AG04449 (cell line): ENCODE results near the gene LEF1.

Experiments used
- CTCF ChIA-PET: fragments of 350-600 bp; formaldehyde crosslinking; extraction: SDS; loops from one replicate; lab custom pipeline; 2021; ENCODE audit warnings: antibody characterized with exemption; lab: Yijun Ruan, JAX
- POLR2A ChIA-PET: fragments of 400-600, 350-600 bp; formaldehyde crosslinking; extraction: SDS; loops from one replicate; lab custom pipeline; 2020; ENCODE audit warnings: antibody characterized with exemption, inconsistent platforms; lab: Yijun Ruan, JAX
- DNase-seq: peaks from one replicate; pipeline ENCODE4 v3.0.0-alpha.2; 2010; ENCODE audit warnings: low read depth, low spot score
- H3K4me3 ChIP-seq: 2 replicates; pipeline ENCODE4 v1.5.1; 2011; ENCODE audit warnings: low read depth, mild to moderate bottlenecking, control low read depth, low read length
- CTCF ChIP-seq: IDR thresholded peaks from one replicate; pipeline ENCODE4 v1.5.1; 2011; ENCODE audit warnings: mild to moderate bottlenecking, moderate library complexity, low read length, control low read depth, inconsistent platforms; ENCODE audit not compliant: insufficient read depth; ENCODE audit errors: missing control alignments

LEF1 gene

GRCh38 chr4:108168160-108168670 is 517 bp downstream of the LEF1 start:
- TF ChIP-seq CTCF: no peak
- POLR2A ChIA-PET: no interaction called here
- peak overlapping the region; percentile 55 for H3K4me3 ChIP-seq
- DNase-seq: no peak
- CTCF ChIA-PET: no interaction called here

GRCh38 chr4:108166441-108167315 is 2.1 kb downstream of the LEF1 start:
- POLR2A ChIA-PET: no interaction called here
- DNase-seq: no peak
- CTCF ChIA-PET: no interaction called here
- TF ChIP-seq CTCF: no peak
- no peak overlapping the region; the same call in 1 of the 2 replicates for H3K4me3 ChIP-seq

GRCh38 chr4:108166038-108166437 is 2.7 kb downstream of the LEF1 start:
- POLR2A ChIA-PET: no interaction called here
- H3K4me3 ChIP-seq: no peak overlapping the region
- DNase-seq: no peak
- TF ChIP-seq CTCF: no peak
- CTCF ChIA-PET: no interaction called here

GRCh38 chr4:108165586-108165985 is 3.1 kb downstream of the LEF1 start:
- CTCF ChIA-PET: no interaction called here

GRCh38 chr4:108163351-108163750 is 5.4 kb downstream of the LEF1 start:
- TF ChIP-seq CTCF: no peak
- DNase-seq: no peak
- ChIA-PET CTCF (no interaction called here), POLR2A (no interaction called here)
- no peak overlapping the region for H3K4me3 ChIP-seq

More at GRCh38 chr4:108165586-108165985, 3.1 kb downstream of the LEF1 start:
- TF ChIP-seq CTCF: no peak
- POLR2A ChIA-PET: no interaction called here
- DNase-seq: no peak
- no peak overlapping the region for H3K4me3 ChIP-seq

GRCh38 chr4:108160741-108161352 is 7.9 kb downstream of the LEF1 start:
- no peak for DNase-seq
- no peak overlapping the region for H3K4me3 ChIP-seq
- no peak for TF ChIP-seq CTCF
- ChIA-PET CTCF (no interaction called here), POLR2A (no interaction called here)
